ENCODE measurements around the gene ZMYND10.

ZMYND10 gene

GRCh38 chr3:50369012-50369670, 23.6 kb upstream of the ZMYND10 start:
- no peak for DNase-seq

- no peak for DNase-seq
Measured at GRCh38 chr3:50365842-50366220, 20.3 kb upstream of the ZMYND10 start.

- DNase-seq, result peak; percentile 67
Measured at GRCh38 chr3:50365080-50365841, 19.7 kb upstream of the ZMYND10 start.

GRCh38 chr3:50364573-50365079, 19.1 kb upstream of the ZMYND10 start:
- DNase-seq, result no peak

GRCh38 chr3:50359760-50360110, 14.2 kb upstream of the ZMYND10 start:
- no peak for DNase-seq

GRCh38 chr3:50358911-50359759, 13.6 kb upstream of the ZMYND10 start, which contains the start of gene TMEM115:
Gene TMEM115 (minus strand): TSS chr3:50359521. CDS start chr3:50359063, 458 bp downstream.
- DNase-seq, result peak; percentile 85

- no peak for DNase-seq
Measured at GRCh38 chr3:50358355-50358910, 12.9 kb upstream of the ZMYND10 start.

- DNase-seq, result no peak
Measured at GRCh38 chr3:50357481-50357880, 11.9 kb upstream of the ZMYND10 start.

- no peak for DNase-seq
Measured at GRCh38 chr3:50356553-50356952, 11.0 kb upstream of the ZMYND10 start.

- no peak for DNase-seq
Measured at GRCh38 chr3:50355829-50356552, 10.5 kb upstream of the ZMYND10 start.

- no peak for DNase-seq
Measured at GRCh38 chr3:50354850-50355249, 9.3 kb upstream of the ZMYND10 start.

- no peak for DNase-seq
Measured at GRCh38 chr3:50354186-50354764, 8.7 kb upstream of the ZMYND10 start.

GRCh38 chr3:50353245-50354004, 7.9 kb upstream of the ZMYND10 start:
- DNase-seq, result no peak

- no peak for DNase-seq
Measured at GRCh38 chr3:50352781-50353180, 7.2 kb upstream of the ZMYND10 start.

GRCh38 chr3:50351323-50351697, 5.8 kb upstream of the ZMYND10 start:
- DNase-seq, result no peak

- DNase-seq, result peak; percentile 72
Measured at GRCh38 chr3:50350527-50351322, 5.2 kb upstream of the ZMYND10 start, which contains the start of the genes CYB561D2 and NPRL2. Gene CYB561D2 (plus strand): TSS chr3:50350862. CDS start chr3:50351434, 572 bp downstream. Gene NPRL2 (minus strand): TSS chr3:50350775. CDS start chr3:50350652, 123 bp downstream.

GRCh38 chr3:50350213-50350526, 4.6 kb upstream of the ZMYND10 start:
- DNase-seq, result no peak

- DNase-seq, result peak; percentile 46
Measured at GRCh38 chr3:50347187-50347813, 1.8 kb upstream of the ZMYND10 start.

- no peak for DNase-seq
Measured at GRCh38 chr3:50345008-50345407, 524 bp downstream of the ZMYND10 start.
